AG04450 (cell line): ENCODE measurements around the gene RET. TPM values are rescaled to one million over a fixed set of nuclear protein-coding genes. Genes with fewer than 3 reads are reported as not detected.

Source experiments
- CTCF ChIA-PET: fragments of 300-600, 350-600 bp; formaldehyde crosslinking; extraction: SDS; loops from one replicate; lab custom pipeline; 2022; ENCODE audit warnings: antibody characterized with exemption, inconsistent platforms; lab: Charles Lee
- POLR2A ChIA-PET: fragments of 350-600 bp; formaldehyde crosslinking; extraction: SDS; loops from one replicate; lab custom pipeline; 2021; ENCODE audit warnings: antibody characterized with exemption, inconsistent platforms; lab: Yijun Ruan, JAX
- DNase-seq: peaks from one replicate; pipeline ENCODE4 v3.0.0-alpha.2; 2011; ENCODE audit warnings: low read depth, low spot score
- H3K27ac ChIP-seq: one replicate; pipeline ENCODE4 v1.5.1; 2012; ENCODE audit warnings: low read depth, low read length, control low read depth
- H3K27me3 ChIP-seq: one replicate; pipeline ENCODE4 v1.6.0; 2012; ENCODE audit warnings: low read length; ENCODE audit not compliant: control insufficient read depth, insufficient read depth
- H3K4me3 ChIP-seq: 2 replicates; pipeline ENCODE4 v1.5.1; 2011; ENCODE audit warnings: mild to moderate bottlenecking, low read depth, low read length, control low read depth
- H3K9me3 ChIP-seq: 2 replicates; pipeline ENCODE4 v1.5.1; 2012; ENCODE audit warnings: low read length; ENCODE audit not compliant: control insufficient read depth, insufficient read depth
- CTCF ChIP-seq: IDR thresholded peaks from 2 replicates; pipeline ENCODE4 v1.5.1; 2011; ENCODE audit warnings: low read depth, low read length, control low read depth, inconsistent platforms
- polyA plus RNA-seq: library from polyadenylated mRNA; depleted of rRNA; stranded (reverse); fragments of >200 nt; gene quantifications from 2 replicates; pipeline ENCODE4 v1.2.3, GENCODE V29; 2011

The RET gene
- polyA plus RNA-seq, 1 experiment: 0.06 TPM

DNA sequence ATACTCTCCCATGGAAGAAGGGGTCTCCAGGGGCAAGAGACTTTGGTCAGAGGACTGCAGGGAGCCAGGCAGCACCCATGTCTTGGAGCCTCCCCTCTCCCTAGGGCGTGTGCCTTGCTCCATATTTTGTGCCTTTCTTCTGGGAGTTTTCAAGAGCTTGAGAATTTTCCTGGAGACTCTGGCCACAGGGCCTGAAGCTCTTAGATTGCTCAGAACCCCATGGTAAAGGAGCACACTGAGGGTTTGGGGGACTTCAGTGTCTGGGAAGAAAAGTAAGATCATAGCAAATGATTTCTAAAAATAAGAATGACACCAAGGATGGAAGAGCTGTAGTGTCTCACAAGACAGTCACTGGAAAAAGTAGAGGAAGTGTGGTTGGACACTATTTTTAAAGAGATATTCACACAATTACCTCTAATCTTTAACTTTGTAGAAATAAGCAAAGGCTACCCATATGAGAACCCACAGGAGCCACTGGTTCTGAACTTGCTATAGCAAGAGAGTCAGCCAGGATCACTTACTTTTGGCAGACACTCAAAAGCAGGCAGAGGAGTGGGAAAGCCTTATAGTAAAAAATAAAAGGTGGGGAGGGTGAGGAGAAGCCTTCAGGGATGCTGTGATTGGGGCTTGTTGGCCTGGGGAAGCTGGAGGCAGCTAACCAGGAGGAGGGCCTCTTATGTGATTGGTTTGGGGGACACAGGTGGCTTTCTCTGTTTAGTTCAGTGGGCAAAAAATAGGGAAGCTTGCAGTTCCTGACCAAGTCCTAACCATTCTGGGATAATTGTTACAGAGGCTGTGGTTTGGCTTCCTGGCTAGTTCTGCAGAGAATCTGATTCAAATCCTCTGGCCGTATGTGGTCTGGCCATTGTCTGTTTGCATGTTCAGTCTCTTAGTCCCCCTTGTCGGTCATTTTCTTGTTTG, 56.3 kb downstream of the RET start:
- Histone ChIP-seq H3K4me3 (no peak overlapping the region), H3K9me3 (no peaks in the 10 kb centered on the region; the same call in 1 of the 2 replicates), H3K27me3 (peaks cover 11% of the 10 kb centered on the region), H3K27ac (no peak overlapping the region)
- POLR2A ChIA-PET: no interaction called here
- CTCF ChIA-PET: interaction anchor here (1.6 to 1.8 kb wide), 2 partner anchors 69 to 71 kb away, joined by 4 to 5 read pairs; no protein-coding TSS in a partner anchor
- TF ChIP-seq CTCF: no peak
- DNase-seq: no peak

DNA sequence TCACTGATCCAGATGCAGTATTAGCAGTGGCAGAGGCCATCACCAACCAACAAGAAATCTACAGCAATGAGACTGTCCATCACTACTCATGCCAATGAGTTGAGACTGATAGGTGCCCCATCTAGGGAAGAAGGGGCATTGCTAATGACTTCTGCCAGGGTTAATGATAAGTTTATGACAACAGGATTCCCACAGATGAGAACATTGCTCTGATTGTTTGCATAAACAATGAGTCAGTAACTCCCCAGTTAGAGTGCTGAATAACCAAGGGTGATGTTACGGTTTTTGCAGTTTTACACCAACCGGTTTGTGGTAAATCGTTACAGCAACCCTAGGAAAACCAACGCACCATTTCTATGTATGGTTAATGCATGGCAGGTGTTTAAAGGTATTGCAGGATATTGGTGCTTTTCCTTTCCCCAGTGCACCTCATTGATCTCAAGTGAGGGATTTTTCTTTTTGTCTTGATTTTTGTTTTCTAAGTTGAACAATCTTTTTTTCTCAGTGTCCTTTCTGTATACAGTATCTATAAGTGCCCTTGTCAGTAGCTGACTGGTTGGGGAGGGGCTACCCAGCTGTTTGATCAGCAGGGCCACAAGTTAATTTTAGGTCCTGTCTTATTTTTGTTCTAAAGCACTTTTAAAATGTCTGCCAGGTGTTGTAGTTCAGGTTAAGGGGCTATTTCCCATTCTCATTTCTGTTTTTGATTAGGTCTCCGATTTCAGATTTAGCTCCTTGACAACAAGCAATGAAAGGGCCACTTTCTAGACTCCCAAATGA, 57.4 kb downstream of the RET start:
- no peak for TF ChIP-seq CTCF
- no peak overlapping the region for H3K27ac ChIP-seq
- CTCF ChIA-PET: interaction anchor here (0.7 kb wide), 1 partner anchor 9 kb away, joined by 3 read pairs; no protein-coding TSS in a partner anchor

DNA sequence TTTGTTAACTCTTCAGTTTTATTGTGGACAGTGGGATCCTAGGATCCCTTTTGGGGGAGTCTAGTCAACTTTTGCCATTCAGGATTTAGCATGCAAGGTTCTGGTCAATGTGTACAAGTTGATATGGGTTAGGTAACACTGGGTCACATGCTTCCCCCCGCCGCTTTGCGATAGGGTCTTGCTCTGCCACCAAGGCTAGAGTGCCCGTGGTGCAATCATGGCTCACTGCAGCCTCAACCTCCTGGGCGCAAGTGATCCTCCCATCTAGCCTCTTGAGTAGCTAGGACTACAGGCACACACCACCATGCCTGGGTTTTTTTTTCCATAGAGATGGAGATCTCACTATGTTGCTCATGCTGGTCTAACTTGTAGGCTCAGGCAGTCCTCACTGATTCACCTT, 58.2 kb downstream of the RET start:
- Histone ChIP-seq H3K27me3 (peaks cover 11% of the 10 kb centered on the region), H3K27ac (no peak overlapping the region), H3K4me3 (no peak overlapping the region), H3K9me3 (no peaks in the 10 kb centered on the region; the same call in 1 of the 2 replicates)
- no peak for DNase-seq
- no peak for TF ChIP-seq CTCF
- ChIA-PET POLR2A (no interaction called here), CTCF (no interaction called here)

More for the DNA sequence above, 57.4 kb downstream of the RET start:
- Histone ChIP-seq H3K9me3 (no peaks in the 10 kb centered on the region; the same call in 1 of the 2 replicates), H3K27me3 (peaks cover 11% of the 10 kb centered on the region), H3K4me3 (no peak overlapping the region)
- POLR2A ChIA-PET: no interaction called here
- no peak for DNase-seq

DNA sequence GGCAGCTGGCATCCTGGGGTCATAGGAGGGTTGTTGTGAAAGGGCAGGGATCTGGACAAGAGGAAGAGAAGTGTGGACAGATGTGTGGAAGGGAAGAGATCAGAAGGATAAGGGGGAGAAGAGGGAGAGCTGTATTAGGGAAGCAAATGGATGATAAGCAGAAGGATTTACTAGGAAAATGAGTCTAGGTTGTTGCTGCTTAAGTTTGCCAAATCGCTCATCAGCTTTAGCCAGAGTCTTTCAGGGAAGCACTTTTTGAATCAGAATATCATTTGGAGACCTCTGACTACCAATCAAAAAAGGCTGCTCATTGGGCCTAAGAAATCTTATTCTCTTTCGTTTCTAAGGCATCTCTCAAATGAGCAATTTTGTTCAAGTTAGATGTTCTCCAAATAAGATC, 58.8 kb downstream of the RET start:
- POLR2A ChIA-PET: no interaction called here
- H3K4me3 ChIP-seq: no peak overlapping the region
- no peak overlapping the region for H3K27ac ChIP-seq
- CTCF ChIA-PET: no interaction called here
- TF ChIP-seq CTCF: no peak
- H3K9me3 ChIP-seq: no peaks in the 10 kb centered on the region; the same call in 1 of the 2 replicates
- H3K27me3 ChIP-seq: peaks cover 11% of the 10 kb centered on the region
- DNase-seq: no peak
